AG04450 (cell line): ENCODE results near the gene EFS. TPM values are rescaled to one million over a fixed set of nuclear protein-coding genes. Genes with fewer than 3 reads are reported as not detected.

ENCODE experiments used
- CTCF ChIA-PET: fragments of 300-600, 350-600 bp; formaldehyde crosslinking; extraction: SDS; loops from one replicate; lab custom pipeline; 2022; ENCODE audit warnings: antibody characterized with exemption, inconsistent platforms; lab: Charles Lee
- POLR2A ChIA-PET: fragments of 350-600 bp; formaldehyde crosslinking; extraction: SDS; loops from one replicate; lab custom pipeline; 2021; ENCODE audit warnings: antibody characterized with exemption, inconsistent platforms; lab: Yijun Ruan, JAX
- DNase-seq: peaks from one replicate; pipeline ENCODE4 v3.0.0-alpha.2; 2011; ENCODE audit warnings: low read depth, low spot score
- H3K27ac ChIP-seq: one replicate; pipeline ENCODE4 v1.5.1; 2012; ENCODE audit warnings: low read depth, low read length, control low read depth
- H3K27me3 ChIP-seq: one replicate; pipeline ENCODE4 v1.6.0; 2012; ENCODE audit warnings: low read length; ENCODE audit not compliant: control insufficient read depth, insufficient read depth
- H3K4me3 ChIP-seq: 2 replicates; pipeline ENCODE4 v1.5.1; 2011; ENCODE audit warnings: mild to moderate bottlenecking, low read depth, low read length, control low read depth
- H3K9me3 ChIP-seq: 2 replicates; pipeline ENCODE4 v1.5.1; 2012; ENCODE audit warnings: low read length; ENCODE audit not compliant: control insufficient read depth, insufficient read depth
- CTCF ChIP-seq: IDR thresholded peaks from 2 replicates; pipeline ENCODE4 v1.5.1; 2011; ENCODE audit warnings: low read depth, low read length, control low read depth, inconsistent platforms
- polyA plus RNA-seq: library from polyadenylated mRNA; depleted of rRNA; stranded (reverse); fragments of >200 nt; gene quantifications from 2 replicates; pipeline ENCODE4 v1.2.3, GENCODE V29; 2011

EFS gene
- polyA plus RNA-seq, 1 experiment = 5.3 TPM

- Histone ChIP-seq H3K27ac (no peak overlapping the region), H3K27me3 (no peaks in the 10 kb centered on the region), H3K4me3 (no peak overlapping the region), H3K9me3 (no peaks in the 10 kb centered on the region; the same call in 1 of the 2 replicates)
- CTCF ChIA-PET = interaction anchor here (0.7 to 1.9 kb wide), 4 partner anchors 10 to 201 kb away, joined by 3 to 7 read pairs (median 3); no protein-coding TSS in a partner anchor
- DNase-seq = no peak
- POLR2A ChIA-PET = no interaction called here
- no peak for TF ChIP-seq CTCF
Observed at GRCh38 chr14:23359722-23360447, 5.1 kb downstream of the EFS start.

GRCh38 chr14:23359167-23359626 is 5.8 kb downstream of the EFS start:
- CTCF ChIA-PET = interaction anchor here (1.9 kb wide), 1 partner anchor 20 kb away, joined by 7 read pairs; no protein-coding TSS in a partner anchor
- no peak for DNase-seq
- POLR2A ChIA-PET = no interaction called here
- Histone ChIP-seq H3K27me3 (no peaks in the 10 kb centered on the region), H3K4me3 (no peak overlapping the region), H3K9me3 (no peaks in the 10 kb centered on the region), H3K27ac (no peak overlapping the region)
- TF ChIP-seq CTCF = no peak

DNA sequence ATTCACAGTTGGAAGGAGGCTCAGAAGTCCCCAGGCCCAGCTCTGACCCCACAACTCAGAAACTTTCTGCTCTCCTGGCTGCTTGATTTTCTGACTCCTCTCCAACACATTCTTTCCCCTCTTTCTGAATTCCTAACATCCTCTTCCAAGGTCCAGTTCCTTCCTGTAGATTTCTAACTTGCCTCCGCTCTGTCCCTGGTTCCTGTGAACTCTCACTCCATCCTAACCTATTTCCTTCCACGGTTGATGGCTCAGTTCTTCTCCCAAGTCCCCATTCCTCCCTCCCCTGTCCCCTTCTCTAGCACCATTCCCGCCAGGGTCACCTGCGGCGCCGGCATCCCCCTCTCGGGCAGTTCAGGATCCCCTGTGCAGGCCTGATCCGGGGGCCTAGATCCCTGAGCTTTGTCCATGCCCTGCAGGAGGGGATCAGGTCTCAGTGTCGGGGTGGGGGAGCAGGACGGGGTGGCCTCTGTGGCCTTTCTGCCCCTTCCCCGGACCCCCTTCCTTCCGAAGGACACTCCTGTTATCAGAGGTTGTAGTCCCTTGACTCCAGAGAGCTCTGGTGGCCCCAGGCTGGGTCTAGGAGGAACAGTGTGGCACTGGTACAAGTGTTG is 6.3 kb downstream of the EFS start:
- Histone ChIP-seq H3K9me3 (no peaks in the 10 kb centered on the region), H3K4me3 (no peak overlapping the region), H3K27ac (peak overlapping the region; percentile 11), H3K27me3 (no peaks in the 10 kb centered on the region)
- ChIA-PET POLR2A (no interaction called here), CTCF (interaction anchor here (2.6 kb wide), 1 partner anchor 22 kb away, joined by 8 read pairs; no protein-coding TSS in a partner anchor)
- TF ChIP-seq CTCF = no peak
- DNase-seq = no peak

DNA sequence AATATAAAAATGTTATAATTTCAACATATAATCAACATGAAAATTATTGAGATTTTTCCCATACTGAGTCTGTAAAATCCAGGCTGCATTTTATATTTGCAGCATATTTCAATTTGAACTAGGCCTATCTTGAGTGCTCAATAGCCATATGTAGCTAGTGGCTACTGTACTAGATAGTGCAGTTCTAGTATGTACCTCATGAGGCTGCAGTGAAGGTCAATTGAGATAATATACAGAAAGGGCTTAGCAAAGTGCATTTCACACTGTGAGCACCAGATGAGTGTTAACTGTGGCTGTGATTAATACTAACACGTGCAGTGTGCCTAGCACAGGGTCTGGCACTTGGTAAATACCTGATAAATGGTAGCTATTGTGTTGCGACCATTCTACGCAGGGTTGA is 6.9 kb downstream of the EFS start:
- no peak for TF ChIP-seq CTCF
- ChIA-PET CTCF (interaction anchor here (2.6 kb wide), 1 partner anchor 22 kb away, joined by 8 read pairs; no protein-coding TSS in a partner anchor), POLR2A (no interaction called here)
- DNase-seq = no peak
- H3K9me3 ChIP-seq = no peaks in the 10 kb centered on the region
- H3K4me3 ChIP-seq = no peak overlapping the region
- H3K27ac ChIP-seq = peak overlapping the region; percentile 11
- no peaks in the 10 kb centered on the region for H3K27me3 ChIP-seq

GRCh38 chr14:23357261-23357660 is 7.7 kb downstream of the EFS start:
- no peak for TF ChIP-seq CTCF
- ChIA-PET CTCF (interaction anchor here (2.6 kb wide), 1 partner anchor 23 kb away, joined by 8 read pairs; no protein-coding TSS in a partner anchor), POLR2A (no interaction called here)
- no peaks in the 10 kb centered on the region for H3K9me3 ChIP-seq
- DNase-seq = no peak
- no peak overlapping the region for H3K4me3 ChIP-seq
- no peak overlapping the region for H3K27ac ChIP-seq
- no peaks in the 10 kb centered on the region for H3K27me3 ChIP-seq
